NCI-H1105 (cell line): ENCODE data around the gene NR2F6.
A peak's percentile ranks its signal among the peaks of the same experiment; 100 is the strongest.

Experiments used
- DNase-seq: peaks from one replicate; lab custom pipeline; 2025; lab: John Stamatoyannopoulos, UW

The NR2F6 gene

DNA sequence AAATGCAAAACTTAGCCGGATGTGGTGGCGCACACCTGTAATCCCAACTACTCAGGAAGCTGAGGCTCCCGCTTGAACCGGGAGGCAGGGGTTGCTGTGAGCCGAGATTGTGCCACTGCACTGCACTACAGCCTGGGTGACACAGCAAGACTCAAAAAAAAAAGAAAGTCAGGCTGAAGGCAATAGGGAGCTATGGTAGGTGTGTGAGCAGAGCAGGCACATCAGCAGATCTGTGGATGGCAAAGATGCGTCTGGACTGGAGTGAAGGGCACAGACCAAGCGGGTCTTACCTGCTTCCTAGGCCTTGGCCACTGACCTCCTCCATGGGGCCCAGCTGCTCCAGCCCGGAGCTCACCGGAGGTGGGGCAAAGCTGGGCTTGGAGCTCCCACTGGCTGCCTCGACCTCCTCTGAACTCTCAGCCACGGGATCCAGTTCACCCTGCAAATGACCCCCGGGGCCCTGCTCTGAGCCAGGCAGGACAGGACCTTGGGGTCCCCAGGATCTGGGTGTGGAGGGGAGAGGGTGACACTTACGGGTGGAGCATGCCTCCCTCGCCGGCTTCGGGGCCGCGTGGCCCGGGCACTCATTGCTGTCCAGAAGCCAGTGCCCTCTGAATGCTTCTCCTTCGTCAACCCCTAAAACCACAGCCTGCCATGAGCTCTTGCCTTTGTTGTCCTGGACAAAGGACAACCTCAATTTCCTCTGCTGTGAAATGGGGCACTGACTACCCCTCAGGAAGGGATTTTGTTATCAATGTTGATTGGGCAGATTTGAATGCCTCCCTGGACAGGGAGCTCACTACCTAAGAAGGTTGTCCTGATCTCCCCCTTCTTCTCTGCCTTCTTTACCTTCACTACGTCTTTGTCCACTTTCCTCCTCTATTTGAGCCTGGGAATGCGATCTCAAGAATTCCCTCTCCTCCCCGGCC, 18.3 kb upstream of the NR2F6 start:
- no peak for DNase-seq

DNA sequence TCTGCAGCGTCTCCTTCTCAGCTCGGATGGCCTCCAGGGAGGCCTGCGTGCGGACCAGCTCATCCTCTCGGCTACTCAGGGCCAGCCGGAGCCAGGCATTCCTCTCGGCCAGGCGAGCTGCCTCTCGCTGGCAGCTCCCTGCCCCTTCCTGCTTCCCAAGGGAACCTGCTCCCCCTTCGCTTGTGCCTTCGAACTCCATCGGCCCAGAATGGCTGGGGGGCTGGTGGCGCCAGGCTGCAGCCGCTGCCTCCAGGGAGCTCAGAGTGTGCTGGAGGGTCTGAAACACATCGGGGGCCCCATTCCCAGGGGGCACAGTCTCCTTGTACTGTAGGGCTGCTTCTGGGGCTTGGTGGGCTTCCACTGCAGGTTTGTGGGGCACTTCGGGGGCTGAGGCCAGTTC, 16.8 kb upstream of the NR2F6 start:
- DNase-seq = no peak

GRCh38 chr19:17260842-17261325, 15.2 kb upstream of the NR2F6 start:
- DNase-seq = peak; percentile 88

DNA sequence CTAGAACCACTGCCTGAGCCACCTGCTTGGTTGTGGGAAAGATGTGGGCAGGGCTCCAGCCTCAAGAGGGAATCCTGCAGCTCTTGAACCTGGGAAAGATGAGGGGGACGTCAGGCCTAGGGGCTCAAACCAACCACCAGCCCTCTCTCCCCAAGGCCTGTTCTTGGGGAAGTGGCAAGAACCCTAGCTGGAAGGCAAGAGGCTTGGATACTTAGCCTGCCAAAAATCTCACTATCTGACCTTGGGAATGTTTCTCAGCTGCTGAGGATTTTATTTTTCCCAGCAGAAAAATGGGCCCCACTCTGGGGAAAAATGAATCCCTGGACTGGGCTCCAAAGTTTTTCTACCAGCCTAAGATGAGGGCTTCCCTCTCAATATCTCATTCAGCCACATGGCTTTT, 14.2 kb upstream of the NR2F6 start:
- DNase-seq = no peak

DNA sequence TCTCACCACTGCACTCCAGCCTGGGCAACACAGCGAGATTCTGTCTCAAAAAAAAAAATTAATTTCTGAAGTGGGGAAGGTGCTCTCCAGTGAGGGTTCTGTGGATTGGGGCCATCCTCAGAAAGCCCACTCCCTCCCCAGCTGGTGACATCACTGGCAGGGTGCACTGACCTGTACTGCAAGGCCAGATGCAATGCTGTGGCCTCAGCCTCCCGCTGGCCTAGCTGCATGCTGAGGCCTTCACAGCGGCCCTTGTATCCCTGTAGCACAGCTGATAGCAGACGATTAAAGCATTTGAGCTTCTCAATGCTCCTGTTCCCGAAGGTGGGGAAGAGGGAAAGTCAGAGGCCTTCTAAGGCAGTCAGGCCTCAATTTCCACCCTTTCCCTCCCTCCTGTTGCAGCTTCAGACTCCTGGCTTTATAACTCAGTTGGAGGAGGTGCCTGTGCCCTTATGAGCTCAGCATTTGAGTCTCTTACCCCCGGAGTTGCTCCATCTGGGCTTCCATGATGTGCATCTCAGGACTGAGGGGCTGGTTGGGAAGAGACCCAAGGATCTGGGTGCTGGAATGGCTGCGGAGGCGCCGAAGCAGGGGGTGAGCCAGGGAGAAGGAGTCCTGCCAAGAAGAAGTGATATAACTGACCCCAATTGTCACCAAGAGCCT, 13.5 kb upstream of the NR2F6 start:
- DNase-seq = no peak

- no peak for DNase-seq
These were observed 10.4 kb upstream of the NR2F6 start for GRCh38 chr19:17256130-17256529.

DNA sequence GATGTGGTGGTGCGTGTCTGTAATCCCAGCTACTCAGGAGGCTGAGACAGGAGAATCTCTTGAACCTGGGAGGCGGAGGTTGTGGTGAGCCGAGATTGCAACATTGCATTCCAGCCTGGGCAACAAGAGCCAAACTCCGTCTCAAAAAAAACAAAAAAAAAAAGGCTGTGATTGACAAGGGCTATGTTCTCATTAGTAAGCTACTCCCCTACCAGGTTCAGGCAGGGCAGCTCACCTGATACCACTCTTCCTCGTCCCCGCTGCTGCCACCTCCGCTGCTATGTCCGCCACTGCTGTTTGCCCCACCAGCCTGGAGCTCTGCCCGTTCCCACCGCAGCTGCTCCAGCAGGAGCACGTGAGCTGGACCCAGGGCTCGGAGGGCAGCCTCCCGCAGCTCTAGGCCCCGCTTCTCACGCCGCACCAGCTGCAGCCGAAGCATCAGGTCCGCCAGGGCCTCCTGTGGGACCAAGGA, 9.5 kb upstream of the NR2F6 start:
- no peak for DNase-seq

DNA sequence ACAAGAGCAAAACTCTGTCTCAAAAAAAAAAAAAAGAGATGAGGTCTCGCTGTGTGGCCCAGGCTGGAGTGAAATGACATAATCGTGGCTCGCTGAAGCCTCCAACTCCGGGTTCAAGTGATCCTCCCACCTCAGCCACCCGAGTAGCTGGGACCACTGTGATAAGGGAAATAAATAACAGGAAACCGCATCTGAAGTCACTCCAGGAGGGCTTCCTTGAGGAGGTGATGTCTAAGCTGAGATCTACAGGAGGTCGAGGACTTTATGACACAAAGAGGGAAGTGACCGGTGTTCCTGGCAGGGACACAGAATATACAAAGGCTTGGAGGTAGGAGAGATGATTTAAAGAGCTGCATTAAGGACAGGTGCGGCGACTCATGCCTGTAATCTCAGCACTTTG, 8.9 kb upstream of the NR2F6 start:
- no peak for DNase-seq

DNA sequence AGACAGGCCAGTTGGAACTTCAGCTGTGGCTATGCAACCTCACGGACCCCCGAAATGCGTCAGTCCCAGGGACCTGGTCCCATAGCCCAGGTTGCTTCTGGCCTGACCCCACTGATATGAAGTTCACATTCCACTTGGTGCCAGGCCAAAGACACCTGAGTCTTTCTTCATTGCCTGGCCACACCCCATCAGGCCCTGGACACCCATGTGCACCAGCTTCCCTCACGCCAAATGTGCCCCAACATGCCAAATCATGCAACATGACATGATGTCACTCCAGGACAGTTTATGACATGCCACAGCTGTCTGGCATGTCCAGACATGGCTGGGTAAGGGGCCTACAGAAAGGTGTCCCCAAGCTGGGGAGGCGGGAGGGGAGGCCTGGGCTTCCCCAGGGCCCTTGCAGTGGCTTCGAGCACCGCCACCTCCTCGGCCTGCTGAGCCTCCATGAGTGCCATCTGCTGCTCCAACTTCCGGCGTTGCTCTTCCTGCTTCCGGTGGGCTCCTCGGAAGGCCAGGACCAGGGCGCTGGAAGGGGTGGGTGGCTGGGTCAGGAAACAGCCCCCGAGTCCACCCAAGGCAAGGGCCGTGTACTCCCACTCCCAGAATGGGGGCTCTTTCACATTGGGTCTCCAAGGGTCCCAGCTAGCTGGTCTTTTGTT, 4.3 kb upstream of the NR2F6 start:
- DNase-seq = no peak

DNA sequence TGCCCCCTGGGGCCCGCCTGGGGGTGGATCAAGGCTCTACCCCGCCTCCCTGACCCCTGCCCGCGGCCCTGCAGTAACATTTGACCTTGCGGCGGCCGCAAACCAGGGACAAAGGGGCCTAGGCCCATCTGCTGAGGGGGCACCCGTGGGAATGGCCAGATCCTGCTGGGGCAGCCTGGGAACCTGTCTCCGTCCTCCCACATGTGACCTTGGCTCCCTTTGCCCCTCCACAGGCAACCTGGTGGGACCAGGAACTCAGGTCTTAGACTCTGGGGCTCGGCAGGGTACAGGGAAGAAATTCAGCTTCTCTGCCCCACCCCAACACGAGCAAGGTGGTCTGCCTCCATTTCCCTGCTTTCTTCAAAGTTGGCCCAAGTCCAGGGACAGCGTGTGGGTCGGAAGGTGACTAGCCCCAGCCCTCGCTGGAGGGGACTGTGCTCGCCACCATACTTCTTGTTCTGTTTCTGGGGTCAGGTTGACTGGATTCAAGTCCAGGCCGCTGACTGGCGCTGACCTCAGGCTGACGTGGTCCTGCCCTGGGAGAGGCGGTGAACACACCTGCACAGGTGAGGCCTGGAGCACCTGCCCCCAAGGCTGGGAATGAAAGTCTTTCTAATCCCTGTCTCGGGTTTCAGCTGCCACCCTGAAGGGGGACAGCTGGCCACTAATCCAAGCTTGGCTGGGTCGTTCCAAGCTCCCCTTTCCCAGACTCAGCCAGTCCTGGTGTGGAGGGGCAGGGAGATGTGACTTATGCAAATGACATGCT, 2.5 kb upstream of the NR2F6 start:
- DNase-seq = peak; percentile 15

- no peak for DNase-seq
These were observed 1.1 kb upstream of the NR2F6 start for GRCh38 chr19:17246681-17247425.

DNA sequence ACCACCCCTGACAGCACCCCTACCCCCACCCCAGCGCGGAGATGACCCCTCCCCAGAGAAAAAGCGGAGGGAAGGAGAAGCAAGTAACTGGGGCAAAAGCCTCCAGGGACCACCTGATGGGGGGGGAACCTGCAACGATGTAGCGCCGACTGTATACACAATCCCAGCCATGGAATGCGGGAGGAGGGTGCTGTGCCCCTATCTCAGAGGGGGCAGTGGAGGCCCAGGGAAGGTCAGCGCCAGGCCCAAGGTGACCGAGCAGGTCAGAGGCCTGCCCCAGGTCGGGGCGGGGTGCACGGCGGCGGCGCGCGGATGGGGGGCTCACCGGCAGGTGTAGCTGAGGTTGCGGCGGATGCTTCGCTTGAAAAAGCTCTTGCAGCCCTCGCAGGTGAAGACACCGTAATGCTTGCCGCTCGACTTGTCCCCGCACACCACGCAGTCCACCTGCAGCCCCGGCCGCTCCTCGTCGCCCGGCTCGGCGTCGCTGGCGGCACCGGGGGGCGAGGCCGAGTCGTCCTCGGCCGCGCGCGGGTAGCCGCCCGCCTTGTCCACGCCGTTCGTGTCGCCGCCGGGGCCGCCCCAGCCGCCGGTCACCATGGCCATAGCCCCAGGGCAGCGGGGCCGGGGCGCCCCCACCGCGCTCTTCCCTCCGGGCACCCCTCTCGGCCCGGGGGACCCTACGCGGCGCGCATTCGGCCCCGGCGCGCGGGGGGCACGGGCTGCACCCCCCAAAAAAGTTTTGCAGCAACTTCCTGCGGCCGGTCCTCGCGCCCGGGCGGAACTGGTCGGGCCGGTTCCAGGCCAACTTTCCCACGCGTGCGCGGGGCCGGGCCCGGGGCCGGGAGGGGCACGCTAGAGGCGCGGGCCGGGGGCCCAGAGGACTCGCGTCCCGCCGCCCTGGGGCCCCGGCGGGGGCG, 843 bp downstream of the NR2F6 start:
- DNase-seq = peak; percentile 9

GRCh38 chr19:17243830-17244617, 1.7 kb downstream of the NR2F6 start:
- no peak for DNase-seq

DNA sequence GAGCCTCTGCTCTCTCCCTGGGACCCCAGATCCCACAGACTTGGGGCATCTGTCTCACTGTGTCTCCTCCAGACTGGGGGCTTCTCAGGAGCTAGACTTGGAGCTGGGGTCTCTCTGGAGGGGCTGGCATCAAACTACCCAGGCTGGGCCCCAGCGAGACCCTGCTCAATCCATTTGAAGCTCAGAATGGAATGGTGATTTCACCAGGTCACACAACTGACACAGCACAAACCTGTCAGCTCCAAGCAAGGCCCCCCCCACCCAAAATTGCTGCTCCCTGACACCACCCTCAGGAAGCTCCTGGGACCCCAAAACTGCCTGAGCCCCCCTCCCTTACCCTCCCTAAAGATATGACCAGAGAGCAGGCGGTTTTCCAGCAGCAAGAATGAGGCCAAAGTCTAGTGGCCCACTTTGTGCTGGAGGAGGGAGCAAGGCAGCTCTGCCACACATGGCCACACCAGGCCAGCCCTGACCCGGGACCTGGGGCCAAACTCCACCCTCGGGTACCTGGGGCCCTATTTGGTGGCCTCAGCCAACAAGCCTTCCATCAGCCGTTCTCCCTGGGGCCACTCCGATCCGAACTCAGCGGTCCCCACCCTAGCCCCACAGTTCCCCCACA, 2.4 kb downstream of the NR2F6 start:
- no peak for DNase-seq

DNA sequence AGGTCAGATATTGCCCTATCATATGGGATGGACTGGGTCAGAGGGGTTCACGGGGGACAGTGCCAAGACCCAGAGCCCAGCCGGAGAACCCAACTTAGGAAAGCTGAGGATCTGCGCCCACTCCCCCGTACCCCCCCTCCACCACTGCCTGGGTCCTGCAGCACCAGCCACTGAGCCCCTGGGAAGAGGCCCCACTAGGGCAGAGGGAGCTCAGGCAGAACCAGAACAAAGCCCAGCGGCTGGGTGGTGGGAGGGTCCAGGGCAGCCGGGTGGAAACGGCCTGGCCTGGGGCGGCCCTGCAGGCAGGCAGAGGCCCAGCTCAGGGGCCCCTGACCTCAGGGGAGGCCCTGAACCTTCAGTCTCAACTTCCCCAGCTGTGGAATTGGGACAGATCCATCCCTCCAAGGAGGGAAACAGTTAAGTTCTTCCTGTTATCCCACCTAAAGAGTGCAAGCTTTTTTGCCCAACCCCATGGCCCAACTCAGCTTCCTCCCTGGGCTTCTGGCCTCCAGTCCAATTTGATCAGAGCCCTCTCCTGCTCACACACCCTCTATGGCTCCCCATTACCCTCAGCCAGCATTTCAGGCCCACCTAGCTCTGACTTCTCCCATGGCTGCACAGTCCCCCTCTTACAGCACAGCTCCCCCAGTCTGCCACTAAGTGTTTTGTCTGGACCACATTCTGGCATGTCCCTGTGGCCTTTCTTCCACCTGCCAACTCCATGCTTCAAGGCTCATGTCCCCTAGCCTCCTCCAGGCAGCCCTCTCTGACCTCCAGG, 3.1 kb downstream of the NR2F6 start:
- DNase-seq = no peak

DNA sequence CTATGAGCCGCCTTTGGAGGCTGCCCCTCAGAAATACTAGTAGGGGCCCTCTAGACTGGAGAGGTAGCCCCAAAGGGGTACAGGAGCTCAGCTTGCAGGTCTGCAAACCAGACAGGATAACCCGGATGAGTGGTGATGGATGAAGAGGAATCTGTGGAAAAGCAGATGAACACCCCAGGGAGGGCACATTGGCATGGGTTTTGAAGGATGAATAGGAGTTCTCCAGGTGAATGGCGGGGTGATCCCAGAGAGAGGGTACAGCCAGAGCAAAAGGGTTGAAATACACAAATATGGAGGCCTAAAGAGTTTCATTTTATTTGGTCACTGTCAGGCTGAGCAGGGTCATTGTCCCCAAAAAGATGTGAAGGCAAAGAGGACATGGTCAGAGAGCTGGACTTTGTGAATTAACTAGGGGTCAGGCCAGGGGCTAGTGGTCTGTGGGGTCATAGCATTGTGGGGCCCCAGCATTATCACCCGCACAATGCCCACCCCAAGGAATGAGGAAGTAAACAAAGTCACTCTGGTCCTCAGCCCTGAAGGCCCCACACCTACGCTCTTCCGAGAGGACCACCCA, 4.8 kb downstream of the NR2F6 start:
- DNase-seq = no peak

DNA sequence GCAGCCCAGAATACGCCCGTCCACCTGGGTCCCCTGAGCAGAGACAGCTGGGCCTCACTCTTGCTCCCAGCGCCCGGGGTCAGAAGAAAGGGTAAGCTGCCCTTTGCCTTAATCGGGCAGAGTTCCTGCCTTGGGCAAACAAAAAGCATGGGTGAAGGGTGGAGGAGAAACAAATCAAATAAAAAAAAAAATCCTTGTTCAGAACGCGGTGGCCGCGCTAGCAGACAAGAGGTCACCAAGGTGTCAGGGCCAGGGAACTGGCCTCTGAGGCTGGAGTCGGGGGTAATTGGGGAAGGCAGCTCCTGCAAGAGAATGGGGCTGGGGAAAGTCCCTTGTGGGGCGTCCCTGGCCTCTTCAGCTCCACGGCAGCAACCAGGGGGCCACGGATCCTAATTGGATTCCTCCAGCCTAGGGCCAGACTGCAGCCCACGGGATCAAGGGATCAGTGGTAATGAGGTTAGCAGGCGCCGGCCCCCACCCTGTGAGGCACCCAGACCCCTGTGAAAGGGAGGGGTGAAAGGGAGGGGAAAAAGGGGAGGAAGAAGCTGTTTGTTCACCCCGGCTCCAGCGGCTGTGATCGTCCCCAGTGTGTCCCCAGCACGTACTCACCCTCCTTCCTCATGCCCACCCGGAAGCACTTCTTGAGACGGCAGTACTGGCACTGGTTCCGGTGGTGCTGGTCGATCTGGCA, 5.5 kb downstream of the NR2F6 start:
- no peak for DNase-seq
